ENCODE measurements around the gene PRSS57.

The PRSS57 gene

GRCh38 chr19:741506-742131 is 46.4 kb upstream of the PRSS57 start:
- Histone ChIP-seq H3K36me3 (ENCODE audit: control insufficient read depth in 2 of 2, insufficient read depth in 1 of 2, low read length in 2 of 2) (peaks cover 0 to 4% of the 10 kb centered on the region in 2 experiments; a peak in 1 of 3 replicates), H3K27ac (ENCODE audit: extremely low read depth, low read depth, low read length) (no peak overlapping the region), H3K4me1 (ENCODE audit: control insufficient read depth, insufficient read depth, low read length) (no peaks in the 10 kb centered on the region), H3K9me3 (ENCODE audit: control insufficient read depth, insufficient read depth, low read depth, low read length) (no peaks in the 10 kb centered on the region), H3K4me3 (ENCODE audit: low read depth, low read length) (no peak overlapping the region)
- TF ChIP-seq GLI2 (tag by site-specific recombination; IDR thresholded peaks at IDR 0.05; ENCODE audit: borderline replicate concordance, low read depth) (no peak), ZNF501 (tag by site-specific recombination; IDR thresholded peaks at IDR 0.05) (no peak), ZBTB20 (tag by site-specific recombination; IDR thresholded peaks at IDR 0.05) (no peak), ZNF701 (tag by site-specific recombination; IDR thresholded peaks at IDR 0.05) (no peak), ZFP37 (tag by site-specific recombination; IDR thresholded peaks at IDR 0.05) (no peak), ZNF830 (tag by site-specific recombination; IDR thresholded peaks at IDR 0.05; ENCODE audit: low read depth) (no peak), SP3 (tag by site-specific recombination; IDR thresholded peaks at IDR 0.05) (no peak), KLF16 (tag by site-specific recombination; IDR thresholded peaks at IDR 0.05) (no peak), ZNF843 (tag by site-specific recombination; IDR thresholded peaks at IDR 0.05) (no peak), ZNF76 (tag by site-specific recombination; IDR thresholded peaks at IDR 0.05; ENCODE audit: borderline replicate concordance, low read depth) (no peak), MZF1 (tag by site-specific recombination; IDR thresholded peaks at IDR 0.05; ENCODE audit: borderline replicate concordance) (no peak), ZNF518A (tag by site-specific recombination; conservative IDR thresholded peaks at IDR 0.05; ENCODE audit: low read depth) (no peak), ZNF140 (tag by site-specific recombination; IDR thresholded peaks at IDR 0.05) (no peak), ZNF513 (tag by site-specific recombination; IDR thresholded peaks at IDR 0.05) (no peak), ZNF571 (tag by site-specific recombination; IDR thresholded peaks at IDR 0.05) (no peak)
- TF ChIP-seq, protein P1, sequence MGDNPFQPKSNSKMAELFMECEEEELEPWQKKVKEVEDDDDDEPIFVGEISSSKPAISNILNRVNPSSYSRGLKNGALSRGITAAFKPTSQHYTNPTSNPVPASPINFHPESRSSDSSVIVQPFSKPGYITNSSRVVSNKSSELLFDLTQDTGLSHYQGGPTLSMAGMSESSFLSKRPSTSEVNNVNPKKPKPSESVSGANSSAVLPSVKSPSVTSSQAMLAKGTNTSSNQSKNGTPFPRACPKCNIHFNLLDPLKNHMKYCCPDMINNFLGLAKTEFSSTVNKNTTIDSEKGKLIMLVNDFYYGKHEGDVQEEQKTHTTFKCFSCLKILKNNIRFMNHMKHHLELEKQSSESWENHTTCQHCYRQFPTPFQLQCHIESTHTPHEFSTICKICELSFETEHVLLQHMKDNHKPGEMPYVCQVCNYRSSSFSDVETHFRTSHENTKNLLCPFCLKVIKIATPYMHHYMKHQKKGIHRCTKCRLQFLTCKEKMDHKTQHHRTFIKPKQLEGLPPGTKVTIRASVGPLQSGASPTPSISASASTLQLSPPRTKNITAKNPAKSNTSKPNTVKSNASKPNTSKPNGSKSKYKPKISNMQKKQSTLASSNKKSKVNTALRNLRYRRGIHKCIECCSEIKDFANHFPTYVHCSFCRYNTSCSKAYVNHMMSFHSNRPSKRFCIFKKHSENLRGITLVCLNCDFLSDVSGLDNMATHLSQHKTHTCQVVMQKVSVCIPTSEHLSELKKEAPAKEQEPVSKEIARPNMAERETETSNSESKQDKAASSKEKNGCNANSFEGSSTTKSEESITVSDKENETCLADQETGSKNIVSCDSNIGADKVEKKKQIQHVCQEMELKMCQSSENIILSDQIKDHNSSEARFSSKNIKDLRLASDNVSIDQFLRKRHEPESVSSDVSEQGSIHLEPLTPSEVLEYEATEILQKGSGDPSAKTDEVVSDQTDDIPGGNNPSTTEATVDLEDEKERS (tag by site-specific recombination; IDR thresholded peaks at IDR 0.05) = no peak
- POLR2A ChIA-PET = interaction anchor here (0.5 to 0.8 kb wide), 4 partner anchors 11 to 329 kb away, joined by 3 to 5 read pairs (median 4); no protein-coding TSS in a partner anchor
- CTCF ChIA-PET = interaction anchor here (0.6 to 1.2 kb wide), 6 partner anchors 34 to 426 kb away, joined by 3 to 4 read pairs (median 3); no protein-coding TSS in a partner anchor
